Activated CD8-positive, alpha-beta memory T cell treated with anti-CD3 and anti-CD28 coated beads, Interleukin-2, amount 50 U/mL, for 24 hours (primary cell): ENCODE measurements around the gene KIF17.
"Not testable (repeated sequence)": the region's sequence is repeated elsewhere in the genome, so short reads cannot be mapped to it uniquely, and the experiment has no call there.

ENCODE experiments used
- DNase-seq: peaks from one replicate; pipeline ENCODE4 v3.0.0-alpha.2; 2020; ENCODE audit errors: extremely low read depth

KIF17 gene

GRCh38 chr1:20727746-20728316 lies 10.0 kb upstream of the KIF17 start:
- DNase-seq: no peak

- no peak for DNase-seq
These were observed 9.3 kb upstream of the KIF17 start for GRCh38 chr1:20726932-20727745.

DNA sequence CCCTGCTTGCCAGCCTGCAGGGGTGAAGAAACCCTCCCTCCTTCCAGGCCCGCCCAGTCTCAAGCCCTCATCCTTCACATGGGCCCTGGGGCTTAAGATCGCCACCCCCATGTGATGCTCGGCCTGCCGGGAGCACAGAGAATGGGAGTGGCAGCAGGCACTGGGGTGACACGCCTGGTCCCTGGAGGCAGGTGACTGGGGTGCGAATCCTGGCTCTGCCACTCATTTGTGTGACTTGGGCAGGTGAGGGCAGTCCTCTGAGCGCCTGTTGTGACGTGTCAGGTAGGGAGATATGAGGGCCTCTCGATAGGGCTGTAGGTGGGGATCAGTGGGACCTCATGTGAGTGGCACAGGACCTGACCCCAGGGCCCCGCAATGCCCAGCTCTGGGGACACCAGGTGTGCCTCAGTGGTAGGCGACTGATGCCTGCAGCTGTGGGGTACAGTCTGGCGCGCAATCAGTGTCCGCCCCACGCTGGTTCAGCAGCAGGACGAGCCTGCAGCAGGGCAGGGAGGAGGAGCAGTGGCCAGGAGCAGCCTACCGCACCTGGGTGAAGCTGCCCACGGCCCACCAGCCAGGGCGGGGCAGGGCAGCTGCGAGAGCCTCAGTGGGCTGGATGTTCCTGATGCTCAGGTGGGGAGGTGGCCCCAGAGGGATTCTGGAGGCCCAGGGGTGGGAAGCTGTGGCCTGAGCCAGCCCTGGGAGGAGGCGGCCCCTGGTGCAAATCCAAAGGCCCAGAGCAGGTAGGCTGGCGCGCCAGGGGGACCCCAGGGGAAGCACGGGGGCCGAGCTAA lies 8.5 kb upstream of the KIF17 start:
- DNase-seq: no peak

GRCh38 chr1:20725189-20726117 lies 7.6 kb upstream of the KIF17 start:
- no peak for DNase-seq

DNA sequence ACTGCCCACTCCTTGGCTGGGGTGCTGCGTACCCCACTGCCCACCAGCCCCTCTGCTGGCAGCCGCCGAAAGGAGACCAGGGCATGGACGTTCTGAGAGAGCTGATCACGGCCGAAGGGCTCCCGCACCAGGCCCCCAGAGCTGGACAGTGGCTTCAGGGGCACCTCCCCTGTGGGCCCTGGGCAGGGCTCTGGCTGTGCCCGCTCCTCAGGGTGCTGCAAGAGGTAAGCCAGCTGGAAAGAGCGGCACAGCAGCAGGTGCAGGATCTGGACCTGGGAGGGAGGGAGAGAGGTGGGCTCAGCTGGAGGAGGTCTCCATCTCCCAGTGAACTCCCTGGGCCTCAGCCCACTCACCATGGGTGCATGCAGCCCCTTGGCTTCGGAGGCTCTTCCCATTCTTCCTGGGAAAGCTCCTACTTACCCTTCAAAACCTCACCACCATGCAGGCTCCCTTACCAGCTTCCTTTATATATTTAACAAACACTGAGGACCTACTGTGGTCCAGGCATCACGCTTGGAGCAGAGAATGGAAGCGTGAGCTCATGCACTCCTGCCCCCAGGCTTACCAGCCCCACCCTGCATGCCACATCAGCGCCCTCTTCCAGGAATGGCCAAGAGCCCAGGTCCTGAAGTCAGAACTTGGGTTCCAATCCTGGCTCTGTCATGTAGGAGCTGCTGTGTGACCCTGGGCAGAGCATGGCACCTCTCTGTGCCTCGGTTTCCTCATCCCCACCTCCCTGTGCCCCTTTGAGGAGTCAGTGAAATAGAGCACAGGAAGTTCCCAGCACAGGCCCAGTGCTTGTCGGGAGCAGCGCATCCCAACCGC lies 6.8 kb upstream of the KIF17 start:
- no peak for DNase-seq

DNA sequence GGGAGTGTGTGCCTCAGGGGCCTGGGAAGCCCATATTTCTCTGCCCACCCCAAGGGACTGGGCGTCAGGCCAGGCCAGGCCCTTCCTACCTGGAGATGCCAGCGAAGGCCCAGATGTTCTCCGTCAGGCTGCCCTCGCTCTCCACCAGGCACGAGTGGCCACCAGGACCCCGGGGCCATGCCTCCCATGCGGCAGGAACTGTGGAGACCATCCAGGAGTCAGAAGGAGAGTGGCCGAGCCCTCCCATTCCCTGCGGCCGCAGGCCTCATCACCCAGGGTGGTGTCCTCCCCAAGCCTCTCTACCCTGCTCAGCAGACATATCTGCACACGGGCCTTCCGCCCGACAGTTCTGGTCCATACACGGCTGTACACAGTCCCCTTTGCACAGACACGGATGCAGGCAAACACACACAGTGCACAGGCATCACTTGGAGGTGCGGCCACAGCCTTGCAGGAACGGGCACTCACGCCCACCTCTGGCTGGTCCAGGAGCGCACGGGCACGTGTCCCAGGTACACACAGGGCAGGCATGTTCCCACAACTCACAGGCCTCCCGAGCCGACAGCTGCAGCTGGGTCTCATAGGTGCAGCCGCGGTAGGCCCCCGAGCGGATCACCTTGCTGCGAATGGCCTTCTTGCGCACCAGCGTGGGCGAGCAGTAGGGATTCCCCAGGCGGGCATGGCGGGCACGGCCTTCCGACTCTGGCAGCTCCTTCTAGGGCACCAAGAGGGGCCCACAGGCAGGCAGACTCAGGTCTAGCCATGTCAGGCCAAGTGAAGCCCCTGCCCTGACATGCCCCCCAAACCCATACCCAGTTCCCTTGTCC lies 5.9 kb upstream of the KIF17 start:
- no peak for DNase-seq

DNA sequence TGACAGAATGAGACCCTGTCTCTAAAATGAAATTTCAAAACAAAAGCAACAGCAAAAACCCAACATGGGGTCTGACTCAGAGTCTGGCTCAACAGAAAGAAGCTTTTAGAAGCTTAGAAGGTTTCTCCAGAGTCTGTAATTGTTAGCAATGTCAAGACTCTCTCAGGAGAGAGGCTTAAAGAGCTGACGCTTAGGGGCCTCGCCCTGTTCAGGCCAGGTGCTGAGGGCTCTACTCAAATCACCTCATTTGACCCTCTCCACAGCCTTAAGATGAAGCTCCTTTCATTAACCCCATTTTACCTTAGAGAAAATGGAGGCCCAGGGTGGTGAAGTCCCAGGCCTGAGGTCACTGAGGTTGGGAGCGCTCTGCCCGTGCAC lies 5.3 kb upstream of the KIF17 start:
- DNase-seq: no peak

GRCh38 chr1:20721117-20722061 lies 3.6 kb upstream of the KIF17 start:
- DNase-seq: no peak

GRCh38 chr1:20720631-20721091 lies 2.9 kb upstream of the KIF17 start:
- no peak for DNase-seq

DNA sequence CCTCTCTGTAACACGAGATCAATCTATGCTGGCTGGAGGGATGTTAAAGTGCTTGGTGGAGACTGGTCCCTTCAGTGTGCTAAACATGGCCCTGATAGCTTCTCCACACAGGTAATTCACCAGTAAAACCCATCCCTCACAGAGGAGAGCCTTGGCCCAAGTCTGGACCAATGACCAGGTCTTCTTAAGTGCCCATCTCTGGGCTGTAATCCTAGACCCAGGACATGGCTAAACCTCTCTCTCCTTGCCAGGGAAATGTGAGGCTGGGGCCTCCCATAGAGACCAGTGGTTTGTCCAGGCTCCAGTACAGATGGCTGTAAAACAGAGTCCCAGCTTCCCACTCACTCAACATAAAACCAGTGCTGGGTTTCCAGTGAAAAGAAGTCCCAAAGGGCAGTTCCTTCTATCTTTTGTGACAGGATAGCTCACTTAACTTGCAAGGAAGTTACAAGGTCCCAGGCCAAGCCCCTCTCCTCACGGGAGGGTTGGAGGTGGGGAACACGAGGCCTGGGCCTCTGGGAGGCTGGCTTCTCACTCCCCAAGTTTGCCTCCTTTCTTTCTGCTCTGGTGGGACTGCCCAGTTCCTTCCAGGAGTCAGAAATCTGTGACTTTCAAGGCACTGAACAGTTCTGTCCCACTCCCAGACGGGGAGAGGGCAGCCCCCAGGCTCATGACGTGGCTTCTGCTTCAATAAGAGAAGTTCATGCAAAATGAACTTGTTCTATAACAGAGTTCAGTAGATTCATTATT lies 2.2 kb upstream of the KIF17 start:
- DNase-seq: no peak

GRCh38 chr1:20719261-20719660 lies 1.5 kb upstream of the KIF17 start:
- DNase-seq: no peak

DNA sequence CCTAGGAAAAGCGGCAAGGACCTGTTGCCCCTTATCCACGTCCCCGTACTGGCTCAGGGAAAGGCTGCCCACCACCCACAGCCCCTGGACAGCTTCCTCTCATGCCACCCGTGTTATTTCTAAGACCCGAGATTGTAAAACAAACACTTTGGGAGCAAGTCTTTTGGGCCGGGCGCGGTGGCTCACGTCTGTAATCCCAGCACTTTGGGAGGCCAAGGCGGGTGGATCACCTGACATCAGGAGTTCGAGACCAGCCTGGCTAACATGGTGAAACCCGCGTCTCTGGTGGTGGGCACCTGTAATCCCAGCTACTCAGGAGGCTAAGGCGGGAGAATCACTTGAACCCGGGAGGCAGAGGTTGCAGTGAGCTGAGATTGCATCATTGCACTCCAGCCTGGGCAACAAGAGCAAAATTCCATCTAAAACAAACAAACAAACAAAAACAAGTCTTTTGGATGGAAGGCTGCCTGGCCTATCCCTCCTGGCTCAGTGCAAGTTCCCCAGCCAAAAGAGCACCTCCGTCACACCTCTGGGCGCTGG lies 606 bp upstream of the KIF17 start:
- DNase-seq: not testable (repeated sequence)

- no peak for DNase-seq
These were observed 1.6 kb downstream of the KIF17 start for GRCh38 chr1:20716232-20716631.

DNA sequence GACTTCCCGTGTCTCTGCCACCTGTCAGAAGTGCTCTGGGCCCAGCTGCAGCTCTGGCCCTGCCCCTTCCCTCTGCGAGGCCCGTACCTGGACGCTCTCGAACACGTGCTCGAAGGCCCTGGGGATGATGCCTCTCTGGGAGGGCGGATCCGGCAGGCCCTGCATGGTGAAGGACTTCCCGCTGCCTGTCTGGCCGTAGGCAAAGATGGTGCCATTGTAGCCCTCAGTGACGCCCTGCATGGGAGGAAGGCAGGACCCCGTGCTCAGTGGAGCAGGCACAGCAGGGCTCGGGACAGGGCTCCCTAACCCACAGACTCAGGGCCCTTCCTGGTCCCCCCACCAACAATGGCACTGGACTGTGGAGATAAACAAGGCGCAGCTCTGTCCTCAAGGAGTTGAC lies 2.4 kb downstream of the KIF17 start:
- DNase-seq: no peak

DNA sequence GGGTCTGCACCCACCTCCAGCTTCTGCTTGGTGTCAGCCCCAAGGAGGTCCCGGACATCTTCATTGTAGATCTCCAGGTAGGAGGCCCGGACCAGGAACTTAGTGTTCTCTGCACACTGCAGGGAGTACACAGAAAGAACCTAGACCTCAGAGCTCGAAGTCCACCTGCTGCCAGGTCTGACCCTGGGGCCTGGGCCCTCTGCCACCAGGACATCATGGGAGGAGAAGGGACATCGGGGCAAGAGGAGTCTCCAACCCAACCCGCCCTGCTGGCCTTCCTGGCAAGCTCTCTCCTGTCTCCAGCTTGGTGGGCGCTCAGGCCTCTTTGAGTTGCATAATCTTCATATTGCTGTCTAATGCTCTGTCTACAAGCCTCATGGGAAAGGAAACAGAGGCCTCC lies 4.4 kb downstream of the KIF17 start:
- DNase-seq: no peak

- DNase-seq: no peak
These were observed 5.6 kb downstream of the KIF17 start for GRCh38 chr1:20712215-20712577.

DNA sequence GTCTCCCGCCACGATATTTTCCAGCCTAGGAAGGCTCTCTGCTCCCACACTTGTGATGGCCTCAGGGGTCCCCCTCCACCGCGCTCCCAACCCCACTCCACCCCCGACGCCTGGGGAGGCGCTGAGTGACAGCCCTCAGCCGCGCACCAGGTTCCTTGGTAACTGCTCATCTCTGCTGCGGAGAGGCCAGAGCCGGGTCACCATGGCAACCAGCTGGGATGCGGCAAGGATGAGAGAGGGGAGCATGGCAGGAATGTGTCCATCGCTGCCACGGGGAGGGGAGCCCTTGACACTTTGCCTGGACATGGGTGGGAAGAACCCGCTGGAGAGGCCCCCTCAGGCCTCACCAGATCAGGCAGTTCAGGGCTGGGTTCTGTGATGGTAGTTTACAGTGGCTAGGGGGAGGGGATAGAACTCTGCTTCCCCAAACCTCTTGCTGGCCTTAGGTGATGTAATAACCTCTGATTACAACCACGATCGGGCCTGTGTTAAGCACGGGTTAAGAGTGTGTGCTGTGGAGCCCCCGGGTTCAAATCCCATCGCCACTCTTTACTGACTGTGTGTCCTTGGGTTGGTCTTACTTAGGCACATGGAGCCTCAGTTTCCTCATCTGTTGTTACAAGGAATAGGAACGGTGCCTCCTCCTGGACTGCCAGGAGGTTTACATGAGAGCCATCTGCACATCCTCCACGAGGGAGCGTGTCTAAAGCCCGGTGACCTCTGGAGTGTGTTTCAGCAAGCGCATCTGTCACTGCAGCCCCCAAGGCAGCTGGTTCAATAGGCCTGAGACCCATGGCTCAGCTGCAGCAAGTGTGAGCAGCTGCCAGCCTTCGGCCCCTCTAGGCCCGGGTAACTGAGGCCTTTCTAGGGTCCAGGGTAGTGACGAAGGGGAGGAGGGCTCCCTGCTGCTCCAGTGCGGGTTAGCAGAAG lies 6.3 kb downstream of the KIF17 start:
- no peak for DNase-seq
